ENCODE results near the gene ZNF829.

The ZNF829 gene

GRCh38 chr19:36915992-36916830 is at the start of gene ZNF829, which contains the start of gene ZNF568:
Gene ZNF829 (minus strand): TSS chr19:36916291. CDS start chr19:36915167, 1,124 bp downstream.
Gene ZNF568 (plus strand): TSS chr19:36916332. CDS start chr19:36922771, 6,439 bp downstream.
- peak; percentile 84 for DNase-seq

DNA sequence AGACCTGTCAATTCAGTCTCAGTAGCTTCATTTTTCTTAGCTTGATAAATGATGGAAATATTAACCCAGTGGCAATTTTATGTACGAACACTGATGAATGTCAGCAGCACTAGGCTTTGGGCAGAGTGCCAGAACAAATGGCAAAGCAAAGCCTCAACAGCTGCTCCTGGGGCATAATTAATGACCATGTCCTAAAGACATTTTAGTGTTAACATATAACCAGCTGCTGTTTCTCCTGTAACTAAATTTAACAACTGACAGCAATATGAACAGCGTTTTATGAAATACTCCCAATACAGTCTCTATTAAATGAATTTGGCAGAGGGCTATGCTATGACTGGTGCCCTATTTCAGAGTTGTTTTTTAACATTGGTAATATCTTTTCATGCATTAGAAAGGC is 47.2 kb upstream of the ZNF829 start:
- DNase-seq: no peak

DNA sequence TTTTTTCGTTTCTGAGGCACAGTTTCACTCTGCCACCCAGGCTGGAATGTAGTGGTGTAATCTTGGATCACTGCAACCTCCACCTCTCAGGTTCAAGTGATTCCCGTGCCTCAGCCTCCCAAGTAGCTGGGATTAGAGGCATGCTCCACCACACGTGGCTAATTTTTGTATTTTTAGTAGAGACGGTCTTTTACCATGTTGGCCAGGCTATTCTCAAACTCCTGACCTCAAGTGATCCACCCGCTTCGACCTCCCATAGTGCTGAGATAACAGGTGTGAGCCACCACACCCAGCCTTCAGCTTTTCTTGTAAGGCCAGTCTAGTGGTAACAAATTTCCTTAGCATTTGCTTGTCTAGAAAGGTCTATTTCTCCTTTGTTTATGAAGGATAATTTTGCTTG is 46.3 kb upstream of the ZNF829 start:
- DNase-seq: no peak

- DNase-seq: no peak
Observed at GRCh38 chr19:36950335-36951119, 34.4 kb upstream of the ZNF829 start.

- no peak for DNase-seq
Observed at GRCh38 chr19:36939153-36939552, 23.1 kb upstream of the ZNF829 start.

DNA sequence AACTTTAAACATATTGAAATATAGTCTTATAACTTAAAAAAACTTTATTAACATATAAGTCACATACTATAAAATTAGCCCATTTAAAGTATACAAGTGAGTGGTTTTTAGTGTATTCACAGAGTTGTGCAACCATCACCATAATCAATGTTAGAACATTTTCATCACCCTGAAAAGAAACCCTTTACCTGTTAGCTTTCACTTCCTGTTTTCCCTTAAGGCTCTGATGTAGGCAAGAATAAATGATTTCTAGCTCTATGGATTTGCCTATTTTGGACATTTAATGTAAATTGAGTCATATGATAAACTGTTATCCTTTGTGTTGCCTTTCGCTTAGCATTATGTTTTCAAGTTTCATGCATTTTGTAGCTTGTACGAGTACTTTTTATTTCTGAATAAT is 15.6 kb upstream of the ZNF829 start:
- no peak for DNase-seq

GRCh38 chr19:36918090-36918489 is 2.0 kb upstream of the ZNF829 start:
- DNase-seq: no peak

- DNase-seq: peak; percentile 1
Observed at GRCh38 chr19:36916991-36917390, 900 bp upstream of the ZNF829 start.

GRCh38 chr19:36898422-36898821 is 17.7 kb downstream of the ZNF829 start:
- no peak for DNase-seq

DNA sequence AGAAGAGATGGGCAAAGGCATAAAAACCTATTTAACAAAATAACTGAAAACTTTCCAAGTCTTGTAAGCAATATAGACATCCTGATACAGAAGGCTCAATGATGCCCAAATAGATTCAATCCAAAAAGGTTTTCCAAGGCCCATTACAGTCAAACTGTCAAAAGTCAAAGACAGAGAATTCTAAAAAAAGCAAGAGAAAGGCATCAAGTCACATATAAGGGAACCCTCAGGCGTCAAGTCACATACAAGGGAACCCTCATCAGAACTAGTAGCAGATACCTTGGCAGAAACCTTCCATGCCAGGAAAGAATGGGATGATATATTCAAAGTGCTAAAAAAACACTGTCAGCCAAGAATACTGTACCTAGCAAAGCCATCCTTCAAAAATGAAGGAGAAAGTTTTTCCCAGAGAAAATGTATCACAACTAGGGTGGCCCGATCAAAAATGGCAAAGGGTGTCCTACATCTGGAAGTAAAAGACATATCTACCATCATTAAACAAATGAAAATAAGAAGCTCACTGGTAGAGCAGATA is 21.2 kb downstream of the ZNF829 start:
- DNase-seq: no peak

GRCh38 chr19:36891768-36892357 is 24.2 kb downstream of the ZNF829 start:
- DNase-seq: no peak

DNA sequence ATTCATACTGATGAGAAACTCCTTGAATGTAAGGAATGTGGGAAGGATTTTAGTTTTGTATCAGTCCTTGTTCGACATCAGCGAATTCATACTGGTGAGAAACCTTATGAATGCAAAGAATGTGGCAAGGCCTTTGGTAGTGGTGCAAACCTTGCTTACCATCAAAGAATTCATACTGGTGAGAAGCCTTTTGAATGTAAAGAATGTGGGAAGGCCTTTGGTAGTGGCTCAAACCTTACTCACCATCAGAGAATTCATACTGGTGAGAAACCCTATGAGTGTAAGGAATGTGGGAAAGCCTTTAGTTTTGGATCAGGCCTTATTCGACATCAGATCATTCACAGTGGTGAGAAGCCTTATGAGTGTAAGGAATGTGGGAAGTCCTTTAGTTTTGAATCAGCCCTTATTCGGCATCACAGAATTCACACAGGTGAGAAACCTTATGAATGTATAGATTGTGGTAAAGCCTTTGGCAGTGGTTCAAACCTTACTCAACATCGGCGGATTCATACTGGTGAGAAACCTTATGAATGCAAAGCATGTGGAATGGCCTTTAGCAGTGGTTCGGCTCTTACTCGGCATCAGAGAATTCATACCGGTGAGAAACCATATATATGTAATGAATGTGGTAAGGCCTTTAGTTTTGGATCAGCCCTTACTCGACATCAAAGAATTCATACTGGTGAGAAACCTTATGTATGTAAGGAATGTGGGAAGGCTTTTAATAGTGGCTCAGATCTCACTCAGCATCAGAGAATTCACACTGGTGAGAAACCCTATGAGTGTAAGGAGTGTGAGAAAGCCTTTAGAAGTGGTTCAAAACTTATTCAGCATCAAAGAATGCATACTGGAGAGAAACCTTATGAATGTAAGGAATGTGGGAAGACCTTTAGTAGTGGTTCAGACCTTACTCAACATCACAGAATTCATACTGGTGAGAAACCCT is 38.8 kb downstream of the ZNF829 start:
- DNase-seq: no peak

GRCh38 chr19:36851898-36852297 is 64.2 kb downstream of the ZNF829 start:
- no peak for DNase-seq

- DNase-seq: peak; percentile 94
Observed at GRCh38 chr19:36850559-36851442, 65.3 kb downstream of the ZNF829 start, which contains the start of gene ZNF345. Gene ZNF345 (plus strand): TSS chr19:36850876. CDS start chr19:36876831, 25,955 bp downstream.

GRCh38 chr19:36849701-36850558 is 66.2 kb downstream of the ZNF829 start:
- peak; percentile 87 for DNase-seq

- no peak for DNase-seq
Observed at GRCh38 chr19:36847968-36848367, 68.1 kb downstream of the ZNF829 start.

- no peak for DNase-seq
Observed at GRCh38 chr19:36838784-36839324, 77.2 kb downstream of the ZNF829 start.
